Measurements from ENCODE around the gene XYLT1.

- TF ChIP-seq, protein P1, sequence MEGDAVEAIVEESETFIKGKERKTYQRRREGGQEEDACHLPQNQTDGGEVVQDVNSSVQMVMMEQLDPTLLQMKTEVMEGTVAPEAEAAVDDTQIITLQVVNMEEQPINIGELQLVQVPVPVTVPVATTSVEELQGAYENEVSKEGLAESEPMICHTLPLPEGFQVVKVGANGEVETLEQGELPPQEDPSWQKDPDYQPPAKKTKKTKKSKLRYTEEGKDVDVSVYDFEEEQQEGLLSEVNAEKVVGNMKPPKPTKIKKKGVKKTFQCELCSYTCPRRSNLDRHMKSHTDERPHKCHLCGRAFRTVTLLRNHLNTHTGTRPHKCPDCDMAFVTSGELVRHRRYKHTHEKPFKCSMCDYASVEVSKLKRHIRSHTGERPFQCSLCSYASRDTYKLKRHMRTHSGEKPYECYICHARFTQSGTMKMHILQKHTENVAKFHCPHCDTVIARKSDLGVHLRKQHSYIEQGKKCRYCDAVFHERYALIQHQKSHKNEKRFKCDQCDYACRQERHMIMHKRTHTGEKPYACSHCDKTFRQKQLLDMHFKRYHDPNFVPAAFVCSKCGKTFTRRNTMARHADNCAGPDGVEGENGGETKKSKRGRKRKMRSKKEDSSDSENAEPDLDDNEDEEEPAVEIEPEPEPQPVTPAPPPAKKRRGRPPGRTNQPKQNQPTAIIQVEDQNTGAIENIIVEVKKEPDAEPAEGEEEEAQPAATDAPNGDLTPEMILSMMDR (IDR thresholded peaks at IDR 0.05; ENCODE audit: poor library complexity, severe bottlenecking): no peak
- TF ChIP-seq EZH2 (IDR thresholded peaks at IDR 0.05; ENCODE audit: borderline replicate concordance, insufficient read depth, low read length, poor library complexity, severe bottlenecking) (no peak), REST (IDR thresholded peaks at IDR 0.05; ENCODE audit: borderline replicate concordance) (no peak)
These were observed 183.5 kb downstream of the XYLT1 start for GRCh38 chr16:17287166-17287800.
